Activated CD4-positive, alpha-beta T cell treated with anti-CD3 and anti-CD28 coated beads, Interleukin-2, amount 50 U/mL, for 16 hours (primary cell): ENCODE data around the gene FEN1.

Experiments
- DNase-seq: peaks from one replicate; pipeline ENCODE4 v3.0.0-alpha.2; 2020

FEN1 gene

GRCh38 chr11:61792310-61793082, at the start of gene FEN1, which contains the start of gene TMEM258:
FEN1 (plus strand) TSS chr11:61792911; CDS start chr11:61795362, 2,451 bp downstream.
TMEM258 (minus strand) TSS chr11:61792599; CDS start chr11:61792558, 41 bp downstream.
- DNase-seq: peak; percentile 91

- no peak for DNase-seq
These were observed 49.1 kb upstream of the FEN1 start for GRCh38 chr11:61743486-61744095.

GRCh38 chr11:61744181-61744580, 48.5 kb upstream of the FEN1 start:
- DNase-seq: no peak

GRCh38 chr11:61744609-61745156, 48.0 kb upstream of the FEN1 start:
- no peak for DNase-seq

- no peak for DNase-seq
These were observed 46.8 kb upstream of the FEN1 start for GRCh38 chr11:61745781-61746441.

- no peak for DNase-seq
These were observed 46.1 kb upstream of the FEN1 start for GRCh38 chr11:61746442-61747191.

- DNase-seq: peak; percentile 38
These were observed 45.3 kb upstream of the FEN1 start for GRCh38 chr11:61747192-61747966.

- no peak for DNase-seq
These were observed 44.8 kb upstream of the FEN1 start for GRCh38 chr11:61747967-61748285.

GRCh38 chr11:61749591-61750217, 43.0 kb upstream of the FEN1 start:
- DNase-seq: no peak

GRCh38 chr11:61750631-61751273, 42.0 kb upstream of the FEN1 start:
- DNase-seq: no peak

- no peak for DNase-seq
These were observed 41.3 kb upstream of the FEN1 start for GRCh38 chr11:61751384-61751783.

GRCh38 chr11:61752117-61752924, 40.4 kb upstream of the FEN1 start, which contains the start of gene MYRF:
MYRF (plus strand) TSS chr11:61752636; CDS start chr11:61752745, 109 bp downstream.
- peak; percentile 47 for DNase-seq

- DNase-seq: no peak
These were observed 39.7 kb upstream of the FEN1 start for GRCh38 chr11:61752925-61753521.

GRCh38 chr11:61753672-61754071, 39.0 kb upstream of the FEN1 start:
- no peak for DNase-seq

GRCh38 chr11:61754534-61755482, 37.9 kb upstream of the FEN1 start:
- no peak for DNase-seq

GRCh38 chr11:61756147-61756451, 36.6 kb upstream of the FEN1 start:
- no peak for DNase-seq

- DNase-seq: peak; percentile 51
These were observed 36.1 kb upstream of the FEN1 start for GRCh38 chr11:61756452-61757212.
